ENCODE results near the gene PRKAR1B.

Gene PRKAR1B

DNA sequence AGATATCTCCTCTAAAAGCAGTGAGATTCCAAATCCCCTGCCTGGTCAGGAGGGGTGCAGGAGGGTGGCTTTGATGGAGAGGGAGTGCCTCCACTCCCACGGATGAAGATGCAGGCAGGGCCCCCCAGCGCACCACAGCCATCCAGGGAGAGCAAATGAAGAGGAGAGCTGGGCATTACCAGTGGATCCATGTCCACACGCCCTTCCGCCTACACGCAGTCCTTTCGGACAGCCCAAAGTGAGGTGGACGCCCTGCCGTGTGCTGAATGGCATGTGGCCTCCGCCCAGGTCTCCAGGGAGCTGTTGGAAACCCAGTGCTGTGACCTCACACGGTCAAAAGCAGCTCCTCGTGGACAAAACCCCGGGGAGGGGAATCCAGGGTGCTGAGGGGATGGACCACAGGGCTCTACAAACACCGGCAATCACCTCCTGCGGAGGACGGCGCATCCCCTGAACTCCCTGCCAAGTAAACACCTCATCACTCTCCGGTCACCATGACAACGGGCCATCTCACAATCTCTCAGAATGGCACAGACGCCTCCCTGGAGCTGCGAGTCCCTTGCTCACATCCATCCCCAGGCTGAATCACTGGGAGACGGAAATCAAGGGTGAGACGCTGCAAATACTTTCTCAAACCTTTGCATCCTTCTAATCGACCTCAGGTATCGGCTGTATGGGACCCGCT is 35.6 kb downstream of the PRKAR1B start:
- no peak for DNase-seq

DNA sequence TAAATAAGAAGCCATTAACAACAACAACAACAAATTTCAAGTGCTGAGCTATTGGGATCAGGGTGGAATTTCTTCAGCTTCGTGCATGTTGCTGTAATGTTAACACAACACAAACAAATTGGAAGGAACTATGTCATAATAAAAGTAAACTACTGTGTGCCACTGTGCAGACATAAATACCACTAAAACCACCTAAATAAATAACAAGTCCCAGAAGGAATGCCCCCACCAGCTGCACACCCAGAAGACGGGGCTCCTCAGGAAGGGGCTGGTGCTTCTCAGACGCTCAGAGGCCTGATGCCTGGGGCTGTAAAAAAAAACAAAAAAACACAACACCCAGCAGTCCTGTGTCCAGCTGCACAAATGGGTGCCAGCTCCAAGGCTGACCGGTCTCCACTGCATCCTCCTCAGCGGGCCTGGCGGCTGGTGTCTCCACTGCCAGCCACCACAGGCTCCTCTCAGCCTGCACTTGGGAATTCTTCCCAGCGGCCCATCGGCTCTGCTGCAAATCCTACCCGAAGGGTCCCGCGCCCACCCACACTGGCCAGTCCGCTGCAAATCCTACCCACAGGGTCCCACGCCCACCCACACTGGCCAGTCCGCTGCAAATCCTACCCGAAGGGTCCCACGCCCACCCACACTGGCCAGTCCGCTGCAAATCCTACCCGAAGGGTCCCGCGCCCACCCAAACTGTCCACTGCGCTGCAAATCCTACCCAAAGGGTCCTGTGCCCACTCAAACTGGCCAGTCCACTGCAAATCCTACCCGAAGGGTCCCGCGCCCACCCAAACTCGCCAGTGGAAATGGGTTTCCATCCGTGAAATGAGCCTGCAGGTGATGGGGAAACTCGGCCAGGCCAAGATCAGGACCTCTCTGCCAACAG is 36.4 kb downstream of the PRKAR1B start:
- DNase-seq, result no peak

DNA sequence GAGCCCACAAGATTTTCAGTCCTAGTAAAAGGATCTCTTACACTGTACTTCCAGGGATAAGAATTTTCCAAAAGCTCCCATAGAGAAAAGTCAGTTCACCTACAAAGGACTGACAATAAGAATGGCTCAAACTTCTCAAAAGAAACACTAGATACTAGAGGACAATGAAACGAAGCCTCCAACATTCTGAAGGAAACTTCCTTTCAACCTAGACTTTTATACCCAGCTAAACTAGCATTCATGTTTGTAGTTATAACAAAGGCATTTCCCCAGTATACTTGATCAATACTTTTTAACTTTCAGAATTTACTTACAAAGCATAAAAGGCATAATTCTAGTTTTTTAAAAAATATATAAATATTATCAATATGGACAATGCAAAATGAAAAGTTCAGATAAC is 41.5 kb downstream of the PRKAR1B start:
- no peak for DNase-seq

DNA sequence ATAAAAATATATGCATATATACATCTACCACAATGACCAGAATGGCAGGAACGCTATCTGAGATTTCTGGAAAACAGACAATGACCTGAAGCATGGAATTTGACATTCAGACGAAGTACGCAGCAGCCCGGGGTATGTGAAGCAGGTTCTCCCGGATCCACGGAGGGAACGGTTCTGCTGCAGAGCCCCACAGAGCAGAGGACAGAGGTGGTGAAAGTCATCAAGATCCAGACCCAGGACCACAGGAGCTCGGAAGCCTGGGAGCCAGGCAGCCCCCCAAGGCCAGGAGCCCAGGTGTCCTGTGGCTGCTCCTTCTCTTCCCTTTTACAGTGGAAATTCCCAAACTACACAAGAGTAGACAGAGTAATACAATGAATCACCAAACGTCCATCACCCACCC is 42.7 kb downstream of the PRKAR1B start:
- no peak for DNase-seq

DNA sequence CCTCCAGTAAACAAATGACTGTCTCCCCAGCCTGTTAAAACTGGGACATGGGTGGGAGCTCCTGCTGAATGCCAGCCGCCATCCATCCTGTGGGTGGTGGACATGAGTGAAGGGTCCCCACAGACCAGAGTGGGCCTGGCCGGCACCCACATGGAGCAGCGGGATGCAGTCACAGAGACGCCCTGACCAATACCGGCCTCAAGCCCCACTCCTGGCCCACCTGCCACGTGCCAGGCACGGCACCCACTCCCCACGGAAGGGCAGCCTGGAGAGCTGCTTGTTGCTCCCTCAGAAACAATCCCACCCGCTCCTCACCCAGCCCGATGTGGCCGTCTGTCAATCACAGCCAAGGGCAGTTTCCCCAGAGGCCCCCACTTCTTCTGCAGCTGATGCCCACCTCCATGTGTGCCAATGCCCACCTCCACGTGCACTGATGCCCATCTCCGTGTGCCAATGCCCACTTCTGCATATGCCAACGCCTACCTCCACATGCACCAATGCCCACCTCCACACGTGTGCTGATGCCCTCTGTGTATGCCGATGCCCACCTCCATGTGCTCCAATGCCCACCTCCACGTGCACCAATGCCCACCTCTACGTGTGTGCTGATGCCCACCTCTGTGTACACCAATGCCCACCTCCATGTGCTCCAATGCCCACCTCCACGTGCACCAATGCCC is 43.4 kb downstream of the PRKAR1B start:
- DNase-seq, result no peak

DNA sequence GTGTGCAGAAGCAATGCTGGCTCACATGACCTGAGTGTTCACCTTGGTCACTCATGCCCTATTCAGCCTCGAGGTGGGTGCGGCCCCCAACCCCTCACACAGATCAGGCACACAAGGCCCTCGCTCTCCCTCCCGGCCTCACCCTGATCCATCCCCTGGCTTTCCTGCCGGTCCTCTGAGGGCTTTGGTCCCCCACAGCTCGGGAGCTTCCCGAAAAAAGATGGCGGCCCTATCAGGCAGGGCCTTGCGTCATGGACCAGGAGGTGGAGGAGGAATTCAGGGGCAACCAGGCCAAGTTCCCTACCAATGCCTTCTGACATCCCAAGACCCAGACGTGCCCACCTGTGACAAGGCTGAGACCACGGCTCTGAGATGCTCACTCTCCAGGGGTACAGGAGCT is 44.3 kb downstream of the PRKAR1B start:
- DNase-seq, result no peak

DNA sequence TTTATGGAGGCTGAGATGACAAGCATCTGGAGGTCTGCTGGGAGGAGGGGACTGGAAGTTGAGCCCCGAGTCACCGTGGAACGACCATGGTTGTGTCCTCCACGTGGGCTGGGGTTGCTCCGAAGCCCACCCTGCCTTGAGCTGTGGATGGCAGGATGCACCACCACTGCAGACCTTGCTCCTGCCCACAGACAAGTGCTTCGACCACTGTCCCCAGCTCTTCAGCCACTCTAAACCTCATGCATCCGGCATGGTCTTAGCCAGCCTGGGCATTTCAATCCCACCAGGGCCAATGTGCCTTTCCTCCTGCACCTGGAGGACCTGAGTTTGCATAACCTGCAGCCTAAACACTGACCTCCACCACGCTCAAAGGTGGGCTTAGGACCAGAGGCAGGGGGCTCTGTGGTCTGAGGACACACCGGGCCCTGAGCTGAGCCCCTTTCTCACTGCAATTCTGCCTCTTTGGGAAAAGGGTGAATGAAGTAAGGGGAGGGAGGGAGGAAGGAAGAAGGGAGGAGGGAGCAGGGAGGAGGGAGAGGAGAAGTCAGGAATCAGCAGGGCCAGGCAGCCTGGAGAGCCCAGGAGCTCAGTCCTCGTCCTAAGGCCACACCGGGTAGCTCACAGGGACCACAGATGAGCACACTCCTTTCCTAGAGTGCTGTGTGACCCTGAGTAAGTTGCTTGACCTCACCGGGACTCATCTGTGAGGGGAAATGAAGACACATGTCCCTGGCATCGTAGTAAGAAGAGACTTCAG is 45.4 kb downstream of the PRKAR1B start:
- no peak for DNase-seq

DNA sequence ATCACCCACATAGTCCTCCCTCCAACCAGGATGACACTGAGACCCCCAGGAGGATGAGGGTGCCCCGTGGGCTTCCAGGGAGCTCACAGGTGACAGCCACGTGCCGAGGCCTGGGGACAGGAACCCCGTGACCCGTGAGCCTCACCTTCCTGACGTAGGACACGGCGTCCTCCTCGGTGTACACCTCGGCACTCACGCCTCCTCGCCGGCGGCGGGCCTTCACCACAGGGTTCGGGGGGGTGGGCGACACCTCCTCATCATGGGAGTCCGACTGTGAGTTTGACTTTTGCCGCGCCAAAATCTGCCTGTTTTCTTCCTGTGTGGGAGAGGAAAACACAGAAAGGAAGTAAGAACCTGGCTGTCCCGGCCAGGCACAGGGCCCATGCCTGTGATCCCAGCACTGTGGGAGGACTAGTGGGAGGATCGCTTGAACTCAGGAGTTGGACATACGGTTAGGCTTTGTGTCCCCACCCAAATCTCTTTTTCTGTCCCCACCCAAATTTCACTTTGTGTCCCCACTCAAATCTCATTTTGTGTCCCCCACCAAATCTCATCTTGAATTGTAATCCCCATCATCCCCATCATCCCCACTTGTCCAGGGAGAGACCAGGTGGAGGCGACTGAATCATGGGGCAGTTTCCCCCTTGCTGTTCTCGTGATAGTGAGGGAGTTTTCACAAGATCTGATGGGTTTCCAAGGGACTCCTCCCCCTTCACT is 46.5 kb downstream of the PRKAR1B start:
- no peak for DNase-seq

DNA sequence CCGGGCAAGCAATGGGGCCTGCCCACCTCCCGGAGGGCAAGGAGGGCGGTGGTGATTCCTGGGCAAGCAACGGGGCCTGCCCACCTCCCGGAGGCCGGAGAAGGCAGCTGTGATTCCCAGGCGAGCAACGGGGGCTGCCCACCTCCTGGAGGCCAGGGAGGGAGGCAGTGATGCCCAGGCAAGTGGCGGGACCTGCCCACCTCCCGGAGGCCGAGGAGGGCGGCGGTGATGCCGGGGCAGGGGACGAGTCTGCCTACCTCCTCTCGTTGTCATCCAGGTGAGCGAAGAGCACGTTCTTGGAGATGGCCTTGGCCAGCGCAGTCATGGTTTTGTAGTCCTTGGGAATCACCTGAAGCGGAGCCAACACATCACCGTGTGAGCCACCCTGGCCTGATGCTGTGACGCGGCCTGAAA is 50.1 kb downstream of the PRKAR1B start:
- DNase-seq, result no peak

DNA sequence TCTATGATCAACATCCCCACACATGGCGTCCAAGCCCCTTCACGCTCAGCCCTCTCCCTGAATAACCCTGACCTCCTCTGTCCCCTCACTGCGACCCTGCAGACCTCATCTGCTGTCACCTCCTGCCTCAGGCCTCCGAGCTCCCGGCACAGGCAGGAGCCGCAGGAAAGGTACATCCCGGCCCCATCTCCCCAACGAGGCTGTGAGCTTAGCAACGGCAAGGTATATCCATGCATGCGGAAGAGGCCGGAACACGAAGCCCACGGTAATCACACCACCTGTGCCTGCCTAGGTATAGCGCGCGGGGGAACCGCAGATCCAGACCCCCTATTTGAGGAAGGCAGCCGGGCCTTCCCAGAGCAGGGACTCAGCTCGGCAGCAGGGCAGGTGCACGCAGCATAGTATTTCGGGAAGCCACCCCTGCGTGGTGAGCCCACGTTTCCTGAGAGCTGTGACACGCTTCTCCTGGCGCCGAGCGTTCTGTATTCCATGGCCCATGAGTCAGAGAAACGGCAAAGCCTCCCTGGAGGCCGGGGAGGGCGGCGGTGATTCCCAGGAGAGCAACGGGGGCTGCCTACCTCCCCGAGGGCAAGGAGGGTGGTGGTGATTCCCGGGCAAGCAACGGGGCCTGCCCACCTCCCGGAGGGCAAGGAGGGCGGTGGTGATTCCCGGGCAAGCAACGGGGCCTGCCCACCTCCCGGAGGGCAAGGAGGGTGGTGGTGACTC is 50.7 kb downstream of the PRKAR1B start:
- no peak for DNase-seq

DNA sequence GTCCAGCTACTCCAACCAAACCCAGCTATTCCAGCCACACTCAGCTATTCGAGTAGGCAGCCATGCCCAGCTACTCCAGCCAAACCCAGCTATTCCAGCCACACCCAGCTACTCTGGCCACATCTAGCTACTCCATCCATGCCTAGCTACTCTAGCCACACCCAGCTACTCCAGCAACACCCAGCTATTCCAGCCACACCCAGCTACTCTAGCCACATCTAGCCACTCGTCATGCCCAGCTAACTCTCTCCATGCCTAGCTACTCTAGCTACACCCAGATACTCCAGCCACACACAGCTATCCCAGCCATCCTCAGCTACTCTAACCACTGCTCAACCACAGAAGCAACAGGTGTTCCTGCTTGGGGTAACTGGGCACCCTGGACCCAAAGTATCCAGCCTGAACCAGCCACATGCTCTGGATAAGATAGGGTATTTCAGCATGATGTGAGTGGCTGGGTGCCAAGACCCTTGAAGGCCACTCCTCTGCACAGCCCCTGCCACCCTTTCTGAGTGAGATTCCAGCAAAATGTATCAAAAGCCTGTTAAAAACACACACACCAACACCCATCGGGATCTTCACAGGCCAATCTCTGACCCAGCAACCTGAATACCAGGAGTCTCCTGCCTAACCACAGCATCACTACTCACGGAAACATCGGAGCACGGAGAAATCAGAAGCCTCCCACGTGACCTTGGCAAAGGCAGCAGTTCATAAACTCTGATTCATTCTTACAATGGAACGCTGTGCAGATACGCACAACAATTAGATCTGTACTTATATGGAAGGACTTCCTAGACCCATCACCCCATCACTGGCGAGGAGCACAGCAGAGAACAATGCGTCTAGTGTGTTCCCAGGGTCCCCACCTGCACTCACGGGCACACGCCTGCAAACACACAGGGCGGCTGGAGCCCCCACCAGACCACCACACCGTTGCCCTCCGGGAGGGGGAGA is 52.3 kb downstream of the PRKAR1B start:
- DNase-seq, result no peak

DNA sequence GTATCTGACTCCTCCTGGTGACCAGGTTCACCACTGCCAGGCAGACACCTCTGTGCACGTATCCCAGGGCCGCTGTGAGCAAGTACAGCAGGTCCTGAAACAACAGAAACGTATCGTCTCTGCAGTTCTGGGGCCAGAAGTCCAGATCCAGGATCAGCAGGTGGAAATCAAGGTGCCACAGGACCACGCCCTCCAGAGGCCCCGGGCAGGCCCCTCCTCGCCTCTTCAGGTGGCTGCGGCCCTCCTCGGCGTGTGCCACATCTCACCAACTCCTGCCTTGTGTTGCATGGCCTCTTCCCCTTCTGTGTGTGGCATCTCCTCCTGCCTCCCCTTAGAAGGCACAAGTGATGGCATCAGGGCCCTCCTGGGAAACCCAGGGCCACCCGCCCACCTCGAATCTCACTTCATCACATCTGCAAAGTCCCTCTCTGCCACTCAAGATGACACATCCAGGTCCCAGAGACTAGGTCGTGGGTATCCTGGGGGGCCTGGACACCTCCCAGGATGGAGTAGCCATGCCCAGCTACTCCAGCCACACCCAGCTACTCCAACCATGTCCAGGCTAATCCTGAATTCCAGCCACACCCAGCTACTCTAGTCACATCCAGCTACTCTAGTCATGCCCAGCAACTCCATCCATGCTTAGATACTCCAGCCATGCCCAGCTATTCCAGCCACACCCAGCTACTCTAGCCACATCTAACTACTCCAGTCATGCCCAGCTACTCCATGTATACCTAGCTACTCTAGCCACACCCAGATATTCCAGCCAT is 53.2 kb downstream of the PRKAR1B start:
- DNase-seq, result no peak

DNA sequence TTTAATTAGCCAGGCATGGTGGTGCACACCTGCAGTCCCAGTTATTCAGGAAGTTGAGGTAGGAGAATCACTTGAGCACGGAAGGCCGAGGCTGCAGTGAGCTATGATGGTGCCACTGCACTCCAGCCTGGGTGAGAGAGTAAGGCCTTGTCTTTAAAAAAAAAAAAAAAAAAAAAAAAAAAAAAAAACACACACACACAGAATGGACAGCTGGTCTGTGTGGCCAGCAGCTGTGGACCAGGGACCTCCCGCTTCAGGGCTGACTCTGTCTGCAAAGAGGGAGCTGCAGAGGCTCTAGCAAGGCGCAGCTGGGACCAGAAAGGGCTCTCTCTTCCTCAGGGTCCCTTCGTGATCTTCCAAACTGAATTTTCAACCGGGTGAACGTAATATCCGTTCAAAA is 54.2 kb downstream of the PRKAR1B start:
- DNase-seq, result no peak

DNA sequence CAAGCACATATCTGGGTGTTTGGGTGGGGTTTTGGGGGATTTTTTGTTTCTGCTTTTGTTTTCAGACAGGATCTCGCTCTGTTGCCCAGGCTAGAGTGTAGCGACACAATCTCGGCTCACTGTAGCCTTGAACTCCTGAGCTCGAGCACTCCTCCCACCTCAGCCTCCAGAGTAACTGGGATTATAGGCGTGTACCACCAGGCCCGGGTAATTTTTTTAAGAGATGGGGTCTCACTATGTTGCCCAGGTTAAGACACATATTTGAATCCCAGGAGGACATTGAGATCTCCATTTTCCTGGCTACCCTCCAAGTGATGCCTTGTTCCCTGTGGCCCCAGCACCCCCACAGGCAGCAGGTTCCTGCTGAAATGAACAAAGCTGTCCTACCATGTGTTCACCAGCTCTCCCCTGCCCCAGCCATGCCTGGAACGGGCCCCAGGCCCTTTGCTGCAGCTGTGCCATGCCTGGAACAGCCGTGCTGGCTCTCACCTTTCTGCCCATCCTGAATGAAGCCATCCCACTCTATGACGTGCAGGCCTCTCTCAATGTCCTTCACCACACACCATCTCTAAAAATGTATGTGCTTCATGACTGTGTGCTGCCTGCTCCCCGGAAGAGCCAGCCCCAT is 55.6 kb downstream of the PRKAR1B start:
- DNase-seq, result no peak

DNA sequence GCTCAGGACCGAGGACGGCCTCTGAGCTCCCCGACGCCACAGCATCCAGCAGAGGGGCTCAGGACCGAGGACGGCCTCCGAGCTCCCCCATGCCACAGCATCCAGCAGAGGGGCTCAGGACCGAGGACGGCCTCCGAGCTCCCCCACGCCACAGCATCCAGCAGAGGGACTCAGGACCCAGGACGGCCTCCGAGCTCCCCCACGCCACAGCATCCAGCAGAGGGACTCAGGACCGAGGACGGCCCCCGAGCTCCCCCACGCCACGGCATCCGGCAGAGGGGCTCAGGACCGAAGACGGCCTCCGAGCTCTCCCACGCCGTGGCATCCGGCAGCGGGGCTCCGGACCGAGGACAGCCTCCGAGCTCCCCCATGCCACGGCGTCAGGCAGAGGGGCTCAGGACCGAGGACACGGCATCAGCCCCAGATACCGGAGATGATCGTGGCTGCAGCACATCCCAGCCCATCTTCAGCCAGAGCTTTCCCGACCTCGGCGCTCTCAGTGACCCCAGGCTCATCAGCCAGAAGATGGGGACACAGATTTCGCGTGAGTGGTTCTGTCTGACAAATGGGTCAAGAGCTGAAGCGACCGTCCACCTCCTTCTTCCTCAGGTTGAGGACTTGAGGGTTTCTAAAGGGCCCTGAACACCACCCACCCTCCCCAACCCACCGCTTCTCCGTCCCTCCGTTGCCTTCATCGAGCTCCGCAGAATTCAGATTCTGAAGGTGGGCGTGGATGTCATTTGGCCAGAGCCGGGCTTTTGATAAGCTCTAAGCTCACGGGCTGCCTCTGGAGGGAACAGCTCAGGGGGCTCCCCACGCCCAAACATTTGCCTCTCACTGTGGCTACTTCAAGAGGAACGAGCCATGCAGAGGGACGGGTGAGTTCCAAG is 56.3 kb downstream of the PRKAR1B start:
- DNase-seq, result no peak

DNA sequence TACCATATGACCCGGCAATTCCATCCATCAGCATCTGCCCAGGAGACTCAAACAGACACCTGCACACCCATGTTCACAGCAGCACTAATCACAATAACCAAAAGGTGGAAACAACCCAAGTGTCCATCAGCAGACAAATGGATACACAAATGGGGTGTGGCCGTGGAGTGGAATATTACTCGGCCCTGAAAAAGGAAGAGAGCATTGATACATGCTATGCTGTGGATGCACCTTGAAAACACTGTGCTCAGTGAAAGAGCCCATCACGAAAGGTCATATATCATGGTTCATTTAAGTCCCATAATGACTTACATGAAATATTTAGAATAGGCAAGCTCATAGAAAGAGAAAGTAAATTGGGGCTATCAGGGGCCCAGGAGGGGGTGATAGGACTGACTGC is 58.1 kb downstream of the PRKAR1B start:
- no peak for DNase-seq

DNA sequence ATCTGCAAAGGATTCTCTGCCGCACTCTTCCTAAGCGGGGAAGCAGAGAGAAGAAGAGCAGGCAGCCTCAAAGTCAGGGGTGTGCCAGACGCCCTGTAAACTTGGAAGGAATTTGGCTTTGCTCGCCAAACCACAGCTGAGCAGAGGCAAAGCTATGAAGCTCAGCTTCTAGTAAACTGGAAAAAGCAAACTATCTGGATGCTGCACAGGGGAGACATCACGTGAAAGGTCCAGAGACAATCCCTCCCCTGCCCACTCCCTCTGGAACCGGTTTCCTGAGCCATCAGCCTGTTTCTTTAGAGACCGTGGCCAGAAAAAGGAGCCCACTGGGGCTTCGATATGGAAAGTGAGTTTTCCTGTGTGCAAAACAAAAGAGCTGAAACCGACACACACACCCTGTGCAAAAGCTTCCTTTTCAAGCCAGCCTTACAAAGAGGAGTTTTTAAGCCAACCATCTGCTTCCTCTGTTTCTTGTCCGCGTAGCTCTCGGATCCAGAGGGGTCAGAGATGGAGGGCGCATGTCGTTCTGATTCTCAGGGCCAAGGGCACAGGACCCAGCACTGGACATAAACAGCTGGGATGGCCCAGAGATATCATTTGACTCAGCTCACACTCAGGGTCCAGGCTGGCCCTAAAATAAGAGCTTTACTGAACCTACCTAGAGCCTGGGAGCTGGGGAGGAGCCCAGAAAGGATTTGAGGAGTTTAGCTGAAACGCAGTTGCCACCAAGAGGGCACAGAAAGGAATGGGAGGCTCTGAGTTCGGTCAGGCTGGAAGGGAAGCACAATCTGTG is 58.7 kb downstream of the PRKAR1B start:
- DNase-seq, result no peak
